PC-9 (cell line): ENCODE data around the gene ELFN1.

Experiments
- EZH2 ChIP-seq: fragments of 200-600 bp; sonication (generic); IDR thresholded peaks from 2 replicates; pipeline ENCODE4 v1.8.0; 2017; ENCODE audit warnings: antibody characterized with exemption, low read depth
- TF ChIP-seq, protein P1 (sequence below): fragments of 200-600 bp; sonication (generic); conservative IDR thresholded peaks from 2 replicates; pipeline ENCODE4 v1.6.1; 2017; ENCODE audit warnings: mixed run types, antibody characterized with exemption, mild to moderate bottlenecking, moderate library complexity

DNA sequence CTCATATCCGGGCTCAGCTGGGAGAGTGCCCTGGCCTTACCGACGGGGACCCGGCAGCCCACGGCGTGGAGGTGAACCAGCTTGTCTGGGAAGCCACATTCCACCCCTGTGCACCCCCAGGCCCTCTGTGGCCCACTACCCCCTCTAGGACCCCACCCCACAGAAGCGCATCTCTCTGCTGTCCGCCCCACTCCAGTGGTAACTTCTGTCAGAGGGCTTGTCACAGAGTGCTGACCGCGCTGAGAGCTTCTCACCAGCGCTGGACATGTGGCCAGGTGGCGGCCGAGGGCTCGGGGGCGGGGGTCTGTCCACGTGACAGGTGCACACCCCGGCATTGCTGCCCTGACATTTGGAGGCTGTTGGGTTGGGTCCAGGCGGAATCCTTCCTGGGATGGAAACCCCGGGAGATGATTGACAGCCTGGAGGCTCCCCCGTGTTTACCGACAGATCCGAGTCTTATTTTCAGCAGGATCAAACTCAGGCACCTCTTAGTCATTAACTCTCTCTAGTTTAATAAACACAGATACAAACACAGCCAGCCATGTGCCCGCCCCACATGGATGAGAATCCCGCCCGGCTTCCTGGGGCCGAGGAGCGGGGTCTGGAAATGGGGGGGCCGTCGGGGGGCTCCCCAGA lies 5.1 kb downstream of the ELFN1 start:
- TF ChIP-seq, protein P1, sequence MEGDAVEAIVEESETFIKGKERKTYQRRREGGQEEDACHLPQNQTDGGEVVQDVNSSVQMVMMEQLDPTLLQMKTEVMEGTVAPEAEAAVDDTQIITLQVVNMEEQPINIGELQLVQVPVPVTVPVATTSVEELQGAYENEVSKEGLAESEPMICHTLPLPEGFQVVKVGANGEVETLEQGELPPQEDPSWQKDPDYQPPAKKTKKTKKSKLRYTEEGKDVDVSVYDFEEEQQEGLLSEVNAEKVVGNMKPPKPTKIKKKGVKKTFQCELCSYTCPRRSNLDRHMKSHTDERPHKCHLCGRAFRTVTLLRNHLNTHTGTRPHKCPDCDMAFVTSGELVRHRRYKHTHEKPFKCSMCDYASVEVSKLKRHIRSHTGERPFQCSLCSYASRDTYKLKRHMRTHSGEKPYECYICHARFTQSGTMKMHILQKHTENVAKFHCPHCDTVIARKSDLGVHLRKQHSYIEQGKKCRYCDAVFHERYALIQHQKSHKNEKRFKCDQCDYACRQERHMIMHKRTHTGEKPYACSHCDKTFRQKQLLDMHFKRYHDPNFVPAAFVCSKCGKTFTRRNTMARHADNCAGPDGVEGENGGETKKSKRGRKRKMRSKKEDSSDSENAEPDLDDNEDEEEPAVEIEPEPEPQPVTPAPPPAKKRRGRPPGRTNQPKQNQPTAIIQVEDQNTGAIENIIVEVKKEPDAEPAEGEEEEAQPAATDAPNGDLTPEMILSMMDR, result no peak
- TF ChIP-seq EZH2, result no peak
